Thyroid gland (tissue), 4 donors: Measurements from ENCODE around the gene BLVRA.

Experiments
- CTCF ChIP-seq, 6 experiments: fragments of 200-600 bp in 3 of 6; fragments of 450-650 bp in 3 of 6; sonication (generic) in 3 of 6; IDR thresholded peaks; one replicate each; pipeline ENCODE4 v1.5.1; 2016 to 2019; ENCODE audit warnings: antibody characterized with exemption in 6 of 6, mild to moderate bottlenecking in 2 of 6, inconsistent platforms in 1 of 6, moderate library complexity in 1 of 6
- POLR2A ChIP-seq, 2 donors: fragments of 450-650 bp; IDR thresholded peaks; one replicate each; pipeline ENCODE4 v1.6.1; 2017; ENCODE audit warnings: antibody characterized with exemption in 2 of 2, mild to moderate bottlenecking in 2 of 2, moderate library complexity in 1 of 2

GRCh38 chr7:43727494-43727893, 31.0 kb upstream of the BLVRA start:
- TF ChIP-seq CTCF (IDR thresholded peaks at IDR 0.05): no peak
- no peak for TF ChIP-seq POLR2A (IDR thresholded peaks at IDR 0.05)
